Smooth muscle cell (in vitro differentiated cells): ENCODE measurements around the gene SDHAF2. TPM values are rescaled to one million over a fixed set of nuclear protein-coding genes. Genes with fewer than 3 reads are reported as not detected.
A peak's percentile ranks its signal among the peaks of the same experiment; 100 is the strongest.
"Not testable (repeated sequence)": the region's sequence is repeated elsewhere in the genome, so short reads cannot be mapped to it uniquely, and the experiment has no call there.

Experiments used
- DNase-seq: peaks from one replicate; lab custom pipeline; 2025; ENCODE audit not compliant: unreplicated experiment; lab: John Stamatoyannopoulos, UW
- H2AFZ ChIP-seq: fragments of 200-600 bp; sonication (generic); 2 replicates; pipeline ENCODE4 v1.6.0; 2016; ENCODE audit warnings: antibody characterized with exemption, low read depth, mild to moderate bottlenecking
- H3F3A ChIP-seq: fragments of 200-600 bp; sonication (generic); 2 replicates; pipeline ENCODE4 v1.6.0; 2017; ENCODE audit warnings: antibody characterized with exemption, low read depth
- H3K27ac ChIP-seq: fragments of 200-600 bp; sonication (generic); 2 replicates; pipeline ENCODE4 v1.5.1; 2016; ENCODE audit warnings: low read depth, mild to moderate bottlenecking
- H3K27me3 ChIP-seq: fragments of 200-600 bp; sonication (generic); 2 replicates; pipeline ENCODE4 v1.6.1; 2016; ENCODE audit warnings: low read depth, mild to moderate bottlenecking
- H3K36me3 ChIP-seq: fragments of 200-600 bp; sonication (generic); 2 replicates; pipeline ENCODE4 v1.5.1; 2016; ENCODE audit warnings: low read depth
- H3K4me1 ChIP-seq: fragments of 200-600 bp; sonication (generic); 2 replicates; pipeline ENCODE4 v1.5.1; 2016; ENCODE audit warnings: low read depth
- H3K4me2 ChIP-seq: fragments of 200-600 bp; sonication (generic); 2 replicates; pipeline ENCODE4 v1.6.0; 2016; ENCODE audit warnings: mild to moderate bottlenecking
- H3K4me3 ChIP-seq: fragments of 200-600 bp; sonication (generic); 2 replicates; pipeline ENCODE4 v1.5.1; 2016; ENCODE audit warnings: mild to moderate bottlenecking
- H3K79me2 ChIP-seq: fragments of 200-600 bp; sonication (generic); 2 replicates; pipeline ENCODE4 v1.6.0; 2016; ENCODE audit warnings: low read depth, mild to moderate bottlenecking
- H3K9ac ChIP-seq: fragments of 200-600 bp; sonication (generic); 2 replicates; pipeline ENCODE4 v1.6.0; 2016; ENCODE audit warnings: low read depth
- H3K9me3 ChIP-seq: fragments of 200-600 bp; sonication (generic); replicated peaks from 2 replicates; pipeline ENCODE4 v1.5.1; 2016; ENCODE audit warnings: low read depth
- H4K20me1 ChIP-seq: fragments of 200-600 bp; sonication (generic); 2 replicates; pipeline ENCODE4 v1.6.0; 2016; ENCODE audit warnings: low read depth
- WGBS: methylation state at CpG from one replicate; pipeline ENCODE4 v1.1.7; 2016; ENCODE audit warnings: low lambda C conversion rate; 5-methylcytosine and 5-hydroxymethylcytosine counted together
- polyA plus RNA-seq: library from polyadenylated mRNA; unstranded; fragments of >200 nt; fragmentation: Nextera tagmentation; extraction: Ambion mirVana; gene quantifications from 2 replicates; pipeline ENCODE4 v1.2.1, GENCODE V29; 2016
- total RNA-seq: library from RNA; depleted of rRNA; stranded (reverse); fragments of >200 nt; gene quantifications from 2 replicates; pipeline ENCODE4 v1.2.3, GENCODE V29; 2014
- TF ChIP-seq, protein P1 (sequence below): fragments of 200-600 bp; sonication (generic); IDR thresholded peaks from 2 replicates; pipeline ENCODE4 v1.5.1; 2017; ENCODE audit warnings: borderline replicate concordance, mild to moderate bottlenecking, antibody characterized with exemption; ENCODE audit not compliant: insufficient read depth, poor library complexity, severe bottlenecking

SDHAF2 gene
- total and polyA plus RNA-seq, 2 experiments from 2014 or later: 25.0 to 47.1 TPM

DNA sequence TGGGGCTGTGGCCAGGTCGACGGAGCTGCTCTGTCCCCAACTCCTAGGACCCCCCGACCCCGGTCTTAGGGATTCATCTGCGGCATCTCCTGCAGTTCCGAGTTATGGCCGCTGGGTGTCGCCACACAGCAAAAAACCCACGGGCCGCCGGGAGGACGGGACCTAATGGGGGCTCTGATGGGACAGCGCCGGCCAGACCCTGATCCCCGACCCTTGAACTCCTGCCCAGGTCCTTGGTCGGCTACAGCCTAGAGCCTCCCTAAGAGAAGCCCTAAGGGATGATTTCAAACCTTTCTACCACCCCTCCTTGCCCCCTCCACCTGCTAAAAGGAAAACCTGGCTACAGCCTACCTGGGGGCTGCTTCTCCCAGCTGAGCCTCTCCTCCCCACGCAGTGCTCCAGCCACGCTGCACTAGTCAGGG, 47.8 kb downstream of the SDHAF2 start:
- peaks cover 81% of the 10 kb centered on the region for H4K20me1 ChIP-seq
- no peak overlapping the region for H2AFZ ChIP-seq
- 6% methylated on average over 18 of the region's 18 CpGs for WGBS
- H3K4me2 ChIP-seq: no peak overlapping the region
- no peaks in the 10 kb centered on the region for H3K4me1 ChIP-seq
- no peak overlapping the region for H3K9ac ChIP-seq
- no peaks in the 10 kb centered on the region for H3K36me3 ChIP-seq
- H3K9me3 ChIP-seq: no peaks in the 10 kb centered on the region
- DNase-seq: no peak
- no peak overlapping the region for H3K4me3 ChIP-seq
- H3K79me2 ChIP-seq: no peaks in the 10 kb centered on the region
- TF ChIP-seq, protein P1, sequence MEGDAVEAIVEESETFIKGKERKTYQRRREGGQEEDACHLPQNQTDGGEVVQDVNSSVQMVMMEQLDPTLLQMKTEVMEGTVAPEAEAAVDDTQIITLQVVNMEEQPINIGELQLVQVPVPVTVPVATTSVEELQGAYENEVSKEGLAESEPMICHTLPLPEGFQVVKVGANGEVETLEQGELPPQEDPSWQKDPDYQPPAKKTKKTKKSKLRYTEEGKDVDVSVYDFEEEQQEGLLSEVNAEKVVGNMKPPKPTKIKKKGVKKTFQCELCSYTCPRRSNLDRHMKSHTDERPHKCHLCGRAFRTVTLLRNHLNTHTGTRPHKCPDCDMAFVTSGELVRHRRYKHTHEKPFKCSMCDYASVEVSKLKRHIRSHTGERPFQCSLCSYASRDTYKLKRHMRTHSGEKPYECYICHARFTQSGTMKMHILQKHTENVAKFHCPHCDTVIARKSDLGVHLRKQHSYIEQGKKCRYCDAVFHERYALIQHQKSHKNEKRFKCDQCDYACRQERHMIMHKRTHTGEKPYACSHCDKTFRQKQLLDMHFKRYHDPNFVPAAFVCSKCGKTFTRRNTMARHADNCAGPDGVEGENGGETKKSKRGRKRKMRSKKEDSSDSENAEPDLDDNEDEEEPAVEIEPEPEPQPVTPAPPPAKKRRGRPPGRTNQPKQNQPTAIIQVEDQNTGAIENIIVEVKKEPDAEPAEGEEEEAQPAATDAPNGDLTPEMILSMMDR: peak; percentile 93
- H3K27me3 ChIP-seq: no peaks in the 10 kb centered on the region
- H3K27ac ChIP-seq: no peak overlapping the region
- H3F3A ChIP-seq: peaks cover 7% of the 10 kb centered on the region

DNA sequence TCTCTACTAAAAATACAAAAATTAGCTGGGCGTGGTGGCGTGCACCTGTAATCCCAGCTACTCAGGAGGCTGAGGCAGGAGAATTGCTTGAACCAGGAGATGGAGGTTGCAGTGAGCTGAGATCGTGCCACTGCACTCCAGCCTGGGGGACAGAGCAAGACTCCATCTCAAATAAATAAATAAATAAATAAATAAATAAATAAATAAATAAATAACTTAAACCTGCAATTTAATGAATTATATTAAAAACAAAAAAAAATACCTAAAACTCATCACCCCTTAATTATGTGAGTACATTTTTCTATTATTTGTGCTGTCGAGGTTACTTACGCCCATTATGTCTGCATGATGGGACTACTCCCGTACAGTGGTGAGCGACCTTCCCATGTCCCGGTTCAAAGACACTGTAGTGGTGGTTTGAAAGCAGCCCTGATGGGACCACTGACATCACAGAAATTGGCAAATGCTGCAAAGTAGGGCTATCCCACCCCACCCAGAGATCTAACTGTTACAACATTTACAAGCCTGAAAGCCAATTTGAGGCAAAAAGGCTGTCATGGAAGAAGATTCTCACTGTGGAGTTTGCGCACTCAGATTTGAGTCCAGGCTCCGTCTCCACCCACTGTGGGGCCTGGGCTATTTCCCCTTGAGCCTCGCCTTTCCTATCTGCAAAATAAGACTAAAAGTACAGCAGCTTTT, 49.6 kb downstream of the SDHAF2 start:
- H3K27me3 ChIP-seq, H3F3A ChIP-seq, H3K27ac ChIP-seq, H3K36me3 ChIP-seq, H3K4me2 ChIP-seq, H3K4me1 ChIP-seq, H3K4me3 ChIP-seq, DNase-seq, H3K9me3 ChIP-seq, H3K9ac ChIP-seq, H3K79me2 ChIP-seq, H2AFZ ChIP-seq: not testable (repeated sequence)
- WGBS: 95% methylated on average over 11 of the region's 11 CpGs
- H4K20me1 ChIP-seq: peaks cover 71% of the 10 kb centered on the region

DNA sequence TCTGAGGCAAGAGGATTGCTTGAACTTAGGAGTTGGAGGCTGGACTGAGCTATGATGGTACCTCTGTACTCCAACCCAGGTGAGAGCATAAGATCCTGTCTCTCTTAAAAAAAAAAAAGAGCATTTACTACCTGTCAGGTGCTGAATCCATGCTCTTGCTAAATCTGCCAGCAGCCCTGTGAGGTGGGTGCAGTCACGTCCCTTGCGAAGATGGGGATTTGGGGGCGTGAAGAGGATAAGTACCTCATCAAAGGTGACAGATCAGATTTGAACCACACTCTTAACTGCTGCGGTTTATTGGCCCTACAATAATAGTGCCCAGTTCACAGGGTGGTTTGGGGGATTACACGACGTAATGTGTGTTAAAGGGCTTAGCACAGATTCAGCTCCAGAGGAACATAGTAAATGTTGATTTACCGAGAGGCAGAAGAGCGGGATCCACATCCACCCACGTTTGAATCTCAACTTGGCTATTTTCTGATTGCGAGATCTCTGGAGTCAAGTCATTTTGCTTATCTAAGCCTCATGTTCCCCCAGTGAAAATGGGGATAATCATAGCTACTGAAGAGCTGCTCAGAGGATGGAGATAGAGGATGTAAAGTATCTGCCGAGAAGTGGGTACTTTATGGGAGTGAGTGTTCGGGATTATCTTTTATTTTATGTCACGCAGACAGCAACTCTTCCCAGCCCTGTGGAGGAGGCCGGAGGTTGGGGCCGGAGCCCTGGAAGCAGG, 50.5 kb downstream of the SDHAF2 start:
- Histone ChIP-seq H3K4me2 (no peak overlapping the region), H3K79me2 (no peaks in the 10 kb centered on the region), H4K20me1 (peaks cover 62% of the 10 kb centered on the region), H3F3A (no peaks in the 10 kb centered on the region), H3K9me3 (no peaks in the 10 kb centered on the region), H3K36me3 (no peaks in the 10 kb centered on the region), H3K9ac (no peak overlapping the region), H3K27me3 (no peaks in the 10 kb centered on the region), H3K27ac (no peak overlapping the region), H3K4me3 (no peak overlapping the region), H3K4me1 (no peaks in the 10 kb centered on the region), H2AFZ (no peak overlapping the region)
- no peak for DNase-seq
- WGBS: 72% methylated on average over 15 of the region's 15 CpGs
- TF ChIP-seq, protein P1: no peak

DNA sequence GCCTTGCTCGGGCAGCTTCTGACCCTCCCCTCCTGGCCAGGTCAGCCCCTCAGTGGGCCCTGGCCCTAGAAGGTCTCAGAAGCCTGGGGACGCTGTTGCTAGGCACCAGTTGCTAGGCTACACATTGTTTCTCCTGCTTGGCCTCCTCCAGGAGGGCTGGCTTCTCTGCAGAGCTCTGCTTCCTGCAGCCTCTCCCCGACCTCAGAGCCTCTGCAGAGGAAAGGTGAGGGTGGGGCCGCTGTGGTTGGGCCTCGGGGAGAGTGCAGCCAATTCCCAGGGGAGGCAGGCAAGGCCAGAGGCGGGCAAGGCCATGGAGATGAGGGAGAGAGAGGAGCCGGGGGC, 51.0 kb downstream of the SDHAF2 start:
- H3K27ac ChIP-seq: no peak overlapping the region
- 35% methylated on average over 7 of the region's 7 CpGs for WGBS
- H3K36me3 ChIP-seq: no peaks in the 10 kb centered on the region
- H3K4me1 ChIP-seq: no peaks in the 10 kb centered on the region
- H3K79me2 ChIP-seq: no peaks in the 10 kb centered on the region
- TF ChIP-seq, protein P1: no peak
- H3K4me2 ChIP-seq: no peak overlapping the region
- H3K9me3 ChIP-seq: no peaks in the 10 kb centered on the region
- DNase-seq: no peak
- no peak overlapping the region for H2AFZ ChIP-seq
- H3K27me3 ChIP-seq: no peaks in the 10 kb centered on the region
- peaks cover 56% of the 10 kb centered on the region for H4K20me1 ChIP-seq
- H3K4me3 ChIP-seq: no peak overlapping the region
- no peaks in the 10 kb centered on the region for H3F3A ChIP-seq
- H3K9ac ChIP-seq: no peak overlapping the region
